BE2C (cell line): Measurements from ENCODE around the gene LINGO3.

Experiments used
- DNase-seq: peaks from one replicate; pipeline ENCODE4 v3.0.0-alpha.2; 2020
- H3K27me3 ChIP-seq: fragments of 250-450 bp; sonication (Bioruptor Pico); 2 replicates; pipeline ENCODE4 v1.5.1; 2020; ENCODE audit warnings: mild to moderate bottlenecking
- H3K36me3 ChIP-seq: fragments of 250-450 bp; sonication (Bioruptor Pico); 2 replicates; pipeline ENCODE4 v1.5.1; 2020; ENCODE audit warnings: mild to moderate bottlenecking
- H3K4me1 ChIP-seq: fragments of 250-450 bp; sonication (Bioruptor Pico); 2 replicates; pipeline ENCODE4 v1.5.1; 2020
- H3K4me3 ChIP-seq: 2 replicates; pipeline ENCODE4 v1.5.1; 2011; ENCODE audit warnings: low read depth, low read length
- H3K9me3 ChIP-seq: fragments of 250-450 bp; sonication (Bioruptor Pico); 2 replicates; pipeline ENCODE4 v1.5.1; 2020
- CTCF ChIP-seq: IDR thresholded peaks from 2 replicates; pipeline ENCODE4 v1.5.1; 2012; ENCODE audit warnings: mild to moderate bottlenecking, low read depth, low read length

Gene LINGO3

GRCh38 chr19:2289714-2290435, 18.1 kb downstream of the LINGO3 start:
- no peak for TF ChIP-seq CTCF
- no peak overlapping the region for H3K4me3 ChIP-seq
- H3K27me3 ChIP-seq, result peaks cover 68% of the 10 kb centered on the region
- peaks cover 4% of the 10 kb centered on the region; the same call in 1 of the 2 replicates for H3K4me1 ChIP-seq
- H3K9me3 ChIP-seq, result no peaks in the 10 kb centered on the region
- peak; percentile 16 for DNase-seq
- H3K36me3 ChIP-seq, result no peaks in the 10 kb centered on the region

- TF ChIP-seq CTCF, result no peak
- Histone ChIP-seq H3K36me3 (no peaks in the 10 kb centered on the region), H3K4me1 (peaks cover 1% of the 10 kb centered on the region; the same call in 1 of the 2 replicates), H3K27me3 (peaks cover 66% of the 10 kb centered on the region), H3K4me3 (no peak overlapping the region), H3K9me3 (no peaks in the 10 kb centered on the region)
- no peak for DNase-seq
Observed at GRCh38 chr19:2288818-2289713, 18.9 kb downstream of the LINGO3 start.

GRCh38 chr19:2288338-2288817, 19.6 kb downstream of the LINGO3 start:
- no peak overlapping the region for H3K4me3 ChIP-seq
- H3K27me3 ChIP-seq, result peaks cover 59% of the 10 kb centered on the region
- no peak for TF ChIP-seq CTCF
- no peaks in the 10 kb centered on the region for H3K36me3 ChIP-seq
- DNase-seq, result peak; percentile 10
- no peaks in the 10 kb centered on the region for H3K9me3 ChIP-seq
- H3K4me1 ChIP-seq, result no peaks in the 10 kb centered on the region

GRCh38 chr19:2287585-2288337, 20.2 kb downstream of the LINGO3 start:
- Histone ChIP-seq H3K27me3 (peaks cover 54% of the 10 kb centered on the region), H3K36me3 (no peaks in the 10 kb centered on the region), H3K4me1 (no peaks in the 10 kb centered on the region), H3K9me3 (no peaks in the 10 kb centered on the region), H3K4me3 (no peak overlapping the region)
- TF ChIP-seq CTCF, result no peak
- peak; percentile 9 for DNase-seq

GRCh38 chr19:2286402-2287140, 21.4 kb downstream of the LINGO3 start:
- no peak for DNase-seq
- no peak for TF ChIP-seq CTCF
- Histone ChIP-seq H3K4me3 (no peak overlapping the region), H3K36me3 (no peaks in the 10 kb centered on the region), H3K27me3 (peaks cover 45% of the 10 kb centered on the region), H3K4me1 (no peaks in the 10 kb centered on the region), H3K9me3 (no peaks in the 10 kb centered on the region)
